ENCODE results near the gene DTX2. TPM values are rescaled to one million over a fixed set of nuclear protein-coding genes. Genes with fewer than 3 reads are reported as not detected.
"Not testable (repeated sequence)": the region's sequence is repeated elsewhere in the genome, so short reads cannot be mapped to it uniquely, and the experiment has no call there.

The DTX2 gene
- total RNA-seq, 1 donor from 2014 or later: 23.3 TPM

DNA sequence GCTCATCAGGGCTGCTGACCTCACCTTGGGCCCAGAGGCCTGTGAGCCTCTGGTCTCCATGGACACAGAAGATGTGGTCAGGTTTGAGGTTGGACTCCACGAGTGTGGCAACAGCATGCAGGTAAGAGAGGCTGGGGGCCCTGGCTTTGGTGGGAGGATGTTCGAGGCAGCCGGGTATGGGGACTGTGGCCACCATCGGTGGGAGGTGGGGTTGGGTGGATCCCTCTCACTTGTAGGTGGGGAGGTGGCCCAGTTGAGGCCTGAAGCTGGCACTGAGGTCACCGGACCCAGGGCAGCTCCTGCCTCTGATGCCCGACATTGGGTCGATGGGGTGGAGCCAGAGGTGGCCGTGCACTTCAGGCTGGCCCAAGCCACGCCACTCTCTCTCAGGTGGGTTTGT is 36.4 kb upstream of the DTX2 start:
- Mint-ChIP-seq H3K4me3 (ENCODE audit: unreplicated experiment) (peak overlapping the region; percentile 20), H3K27ac (ENCODE audit: unreplicated experiment) (no peak overlapping the region), H3K9me3 (ENCODE audit: unreplicated experiment) (peaks cover 3% of the 10 kb centered on the region), H3K27me3 (ENCODE audit: unreplicated experiment) (no peaks in the 10 kb centered on the region), H3K36me3 (ENCODE audit: unreplicated experiment) (no peaks in the 10 kb centered on the region), H3K4me1 (ENCODE audit: low read depth, unreplicated experiment) (peaks cover 8% of the 10 kb centered on the region)
- no peak for DNase-seq
- no peak for TF ChIP-seq CTCF (IDR thresholded peaks at IDR 0.05; ENCODE audit: partially characterized antibody, unreplicated experiment)

GRCh38 chr7:76425558-76425957 is 36.0 kb upstream of the DTX2 start:
- H3K27me3 Mint-ChIP-seq (ENCODE audit: unreplicated experiment); H3K9me3 Mint-ChIP-seq (ENCODE audit: unreplicated experiment); H3K4me1 Mint-ChIP-seq (ENCODE audit: low read depth, unreplicated experiment); H3K36me3 Mint-ChIP-seq (ENCODE audit: unreplicated experiment); H3K27ac Mint-ChIP-seq (ENCODE audit: unreplicated experiment); H3K4me3 Mint-ChIP-seq (ENCODE audit: unreplicated experiment); DNase-seq: not testable (repeated sequence)

DNA sequence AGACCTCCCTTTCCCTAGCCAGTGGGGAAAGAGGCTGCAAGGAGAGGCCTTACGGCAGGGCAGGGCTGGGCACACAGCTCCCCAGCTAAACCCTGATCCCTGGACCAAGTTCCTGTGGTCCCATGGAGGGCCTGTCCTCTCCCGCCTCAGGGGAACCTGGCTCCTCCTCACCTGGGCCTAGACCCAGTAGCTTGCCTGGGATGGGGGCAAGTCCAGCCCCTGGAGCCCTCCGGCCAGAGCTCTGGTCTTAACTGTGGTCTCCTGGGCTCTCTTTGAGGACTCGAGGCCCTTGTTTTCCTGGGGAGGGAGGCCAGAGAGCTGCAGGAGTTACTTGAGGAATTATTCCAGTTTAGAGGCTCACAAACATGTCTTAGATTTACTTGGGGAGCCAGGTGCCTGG is 35.3 kb upstream of the DTX2 start:
- Mint-ChIP-seq H3K27ac (ENCODE audit: unreplicated experiment) (no peak overlapping the region), H3K27me3 (ENCODE audit: unreplicated experiment) (no peaks in the 10 kb centered on the region), H3K4me3 (ENCODE audit: unreplicated experiment) (no peak overlapping the region), H3K36me3 (ENCODE audit: unreplicated experiment) (no peaks in the 10 kb centered on the region), H3K4me1 (ENCODE audit: low read depth, unreplicated experiment) (peaks cover 8% of the 10 kb centered on the region), H3K9me3 (ENCODE audit: unreplicated experiment) (peaks cover 2% of the 10 kb centered on the region)
- TF ChIP-seq CTCF (IDR thresholded peaks at IDR 0.05; ENCODE audit: partially characterized antibody, unreplicated experiment): no peak
- no peak for DNase-seq

- Mint-ChIP-seq H3K4me3 (ENCODE audit: unreplicated experiment) (no peak overlapping the region), H3K9me3 (ENCODE audit: unreplicated experiment) (peaks cover 2% of the 10 kb centered on the region), H3K27ac (ENCODE audit: unreplicated experiment) (no peak overlapping the region), H3K27me3 (ENCODE audit: unreplicated experiment) (no peaks in the 10 kb centered on the region), H3K4me1 (ENCODE audit: low read depth, unreplicated experiment) (peaks cover 8% of the 10 kb centered on the region), H3K36me3 (ENCODE audit: unreplicated experiment) (no peaks in the 10 kb centered on the region)
- no peak for TF ChIP-seq CTCF (IDR thresholded peaks at IDR 0.05; ENCODE audit: partially characterized antibody, unreplicated experiment)
- no peak for DNase-seq
Observed at GRCh38 chr7:76427635-76428034, 33.9 kb upstream of the DTX2 start.

DNA sequence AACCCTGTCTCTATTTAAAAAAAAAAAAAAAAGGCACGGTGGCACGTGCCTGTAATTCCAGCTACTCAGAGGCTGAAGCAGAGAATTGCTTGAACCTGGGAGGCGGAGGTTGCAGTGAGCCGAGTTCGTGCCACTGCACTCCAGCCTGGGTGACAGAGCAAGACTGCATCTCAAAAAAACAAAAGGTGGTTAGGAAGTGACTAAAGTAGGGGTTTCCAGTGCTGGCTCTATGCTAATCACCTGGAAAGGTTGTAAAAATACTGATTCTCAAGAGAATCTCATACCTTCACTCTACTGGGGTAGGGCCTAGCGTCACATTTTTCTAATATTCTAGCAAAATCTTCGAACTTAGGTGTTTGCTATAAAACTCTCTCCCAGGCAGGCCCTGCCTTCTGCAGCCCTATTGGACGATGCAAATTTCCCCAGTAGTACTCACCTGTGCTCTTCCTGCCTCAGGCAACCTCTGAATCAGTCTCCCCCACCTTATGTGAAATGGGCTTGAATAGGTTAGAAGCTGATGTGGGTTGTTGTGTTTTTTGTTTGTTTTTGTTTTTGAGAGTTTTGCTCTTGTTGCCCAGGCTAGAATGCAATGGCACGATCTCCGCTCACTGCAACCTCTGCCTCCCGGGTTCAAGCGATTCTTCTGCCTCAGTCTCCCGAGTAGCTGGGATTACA is 33.2 kb upstream of the DTX2 start:
- no peak overlapping the region for H3K27ac Mint-ChIP-seq (ENCODE audit: unreplicated experiment)
- no peaks in the 10 kb centered on the region for H3K36me3 Mint-ChIP-seq (ENCODE audit: unreplicated experiment)
- TF ChIP-seq CTCF (IDR thresholded peaks at IDR 0.05; ENCODE audit: partially characterized antibody, unreplicated experiment): no peak
- peaks cover 2% of the 10 kb centered on the region for H3K9me3 Mint-ChIP-seq (ENCODE audit: unreplicated experiment)
- no peaks in the 10 kb centered on the region for H3K27me3 Mint-ChIP-seq (ENCODE audit: unreplicated experiment)
- no peak overlapping the region for H3K4me3 Mint-ChIP-seq (ENCODE audit: unreplicated experiment)
- DNase-seq: no peak
- peaks cover 8% of the 10 kb centered on the region for H3K4me1 Mint-ChIP-seq (ENCODE audit: low read depth, unreplicated experiment)
